Measurements from ENCODE around the gene FAM98B.

FAM98B gene

DNA sequence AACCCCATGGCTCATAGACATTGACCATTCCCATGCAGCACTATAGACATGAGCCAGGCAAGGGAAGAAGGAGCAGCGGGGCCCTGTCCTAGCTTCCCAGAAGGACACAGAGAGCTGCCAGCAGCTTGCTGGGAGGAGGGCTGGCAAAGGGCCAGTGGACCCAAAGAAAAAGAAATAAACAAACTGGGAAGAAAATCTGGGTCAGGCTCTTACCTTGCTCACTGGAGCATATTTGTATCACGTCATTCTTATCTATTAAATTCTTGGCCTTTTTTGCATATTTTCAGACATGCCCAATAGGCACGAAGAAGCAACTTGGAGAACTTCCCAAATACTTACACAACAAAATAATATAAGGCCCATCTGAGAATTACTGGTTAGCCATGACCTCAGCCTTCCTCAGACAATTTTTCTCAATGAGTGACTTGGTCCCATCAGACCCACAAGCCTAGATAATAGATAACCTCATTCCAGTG lies 82.3 kb downstream of the FAM98B start:
- DNase-seq (ENCODE audit: low read depth in 1 of 2, low spot score in 1 of 2), result no peak

All from activated T-helper 1 cell treated with anti-CD3 and anti-CD28 coated beads, Interleukin-2, amount 50 U/mL, for 16 hours (primary cell).